SKM-1 (cell line): ENCODE data around the gene PLA2G4E.

Experiments
- DNase-seq: peaks from one replicate; lab custom pipeline; 2025; ENCODE audit not compliant: unreplicated experiment; lab: John Stamatoyannopoulos, UW

The PLA2G4E gene

GRCh38 chr15:42021593-42021992, 751 bp upstream of the PLA2G4E start:
- no peak for DNase-seq

- no peak for DNase-seq
Observed at GRCh38 chr15:42018306-42019224, 2.3 kb downstream of the PLA2G4E start.

DNA sequence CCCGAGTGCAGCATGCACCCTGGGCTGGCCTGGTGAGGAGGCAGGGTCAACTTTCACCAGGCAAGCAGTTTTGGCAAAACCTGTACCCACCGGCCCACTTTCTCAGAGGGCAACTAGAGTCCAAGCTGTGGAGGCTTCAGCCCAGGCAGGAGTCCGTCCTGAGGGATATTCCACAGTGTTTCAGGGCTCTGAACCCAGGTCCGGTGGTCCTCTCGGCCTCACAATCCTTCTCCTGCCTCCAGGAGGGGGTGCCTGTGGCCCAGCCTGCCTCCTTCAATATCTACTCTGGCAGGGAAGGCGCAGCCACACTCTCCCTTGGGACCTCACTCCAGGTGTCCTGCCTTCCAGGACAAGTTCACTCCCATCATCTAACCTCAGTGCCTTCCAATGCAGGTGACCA, 3.9 kb downstream of the PLA2G4E start:
- no peak for DNase-seq

- DNase-seq, result no peak
Observed at GRCh38 chr15:42014406-42014805, 6.4 kb downstream of the PLA2G4E start.

- no peak for DNase-seq
Observed at GRCh38 chr15:42012928-42013482, 7.8 kb downstream of the PLA2G4E start.

- DNase-seq, result no peak
Observed at GRCh38 chr15:42012241-42012640, 8.6 kb downstream of the PLA2G4E start.

DNA sequence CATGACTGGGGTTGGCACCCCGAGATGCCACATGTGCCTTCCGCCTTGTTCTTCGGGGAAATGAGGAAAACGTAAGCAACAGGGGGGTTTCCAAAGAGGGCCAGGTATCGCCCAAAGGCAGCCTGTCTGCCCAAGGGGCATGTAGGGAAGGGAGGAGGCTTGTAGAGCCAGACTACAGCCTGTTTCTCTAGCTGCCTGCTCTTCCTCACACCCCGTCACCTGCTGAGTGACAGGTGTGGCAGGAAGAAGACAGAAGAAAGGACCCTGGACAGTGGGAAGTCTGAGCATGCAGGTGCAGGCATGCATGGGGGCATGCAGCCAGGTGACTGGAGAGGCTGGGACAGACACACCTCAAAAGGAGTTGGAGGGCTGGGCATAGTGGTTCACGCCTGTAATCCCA, 9.8 kb downstream of the PLA2G4E start:
- DNase-seq, result no peak

GRCh38 chr15:42010434-42010833, 10.4 kb downstream of the PLA2G4E start:
- no peak for DNase-seq

GRCh38 chr15:42009474-42009873, 11.4 kb downstream of the PLA2G4E start:
- DNase-seq, result no peak

DNA sequence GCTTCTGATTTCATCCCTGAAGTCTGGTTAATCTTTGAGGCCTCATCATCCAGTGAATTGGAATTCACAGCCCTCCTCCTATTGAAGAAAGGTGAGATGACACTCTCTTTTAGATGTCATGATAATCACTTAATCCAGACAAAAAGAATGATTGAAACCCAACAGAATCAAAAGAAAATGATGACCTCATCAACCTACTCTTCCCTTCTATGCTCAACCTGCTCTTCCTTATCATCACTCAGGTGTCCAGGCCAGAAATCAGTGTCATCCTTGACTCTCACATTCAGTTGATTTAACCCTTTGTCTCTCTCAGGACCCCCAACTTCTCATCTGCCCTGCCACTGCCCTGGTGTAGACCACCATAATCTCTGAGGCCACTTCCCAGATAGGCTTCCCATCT, 11.8 kb downstream of the PLA2G4E start:
- DNase-seq, result no peak

GRCh38 chr15:42007386-42007785, 13.5 kb downstream of the PLA2G4E start:
- DNase-seq, result no peak

DNA sequence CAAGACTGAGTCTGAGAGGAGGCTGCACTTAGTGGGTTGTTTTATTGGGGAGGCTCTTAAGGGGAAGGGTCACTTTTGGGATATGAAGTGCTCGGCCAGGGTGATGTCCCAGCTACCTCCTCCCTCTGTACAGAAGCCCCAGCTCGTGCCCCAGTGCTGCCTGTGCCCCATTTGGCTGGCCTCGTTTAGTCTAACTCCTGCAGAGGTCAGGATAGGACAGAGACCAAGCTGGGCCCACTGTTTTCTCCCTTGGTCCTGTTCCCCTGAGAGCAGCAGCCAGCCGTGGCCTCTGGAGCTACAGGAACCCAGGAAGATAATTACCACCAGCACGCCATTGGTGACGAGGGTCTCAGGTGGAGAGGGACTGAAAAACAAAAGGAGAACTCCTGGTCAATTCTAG, 18.5 kb downstream of the PLA2G4E start:
- DNase-seq, result no peak

GRCh38 chr15:42001236-42001635, 19.6 kb downstream of the PLA2G4E start:
- DNase-seq, result no peak

DNA sequence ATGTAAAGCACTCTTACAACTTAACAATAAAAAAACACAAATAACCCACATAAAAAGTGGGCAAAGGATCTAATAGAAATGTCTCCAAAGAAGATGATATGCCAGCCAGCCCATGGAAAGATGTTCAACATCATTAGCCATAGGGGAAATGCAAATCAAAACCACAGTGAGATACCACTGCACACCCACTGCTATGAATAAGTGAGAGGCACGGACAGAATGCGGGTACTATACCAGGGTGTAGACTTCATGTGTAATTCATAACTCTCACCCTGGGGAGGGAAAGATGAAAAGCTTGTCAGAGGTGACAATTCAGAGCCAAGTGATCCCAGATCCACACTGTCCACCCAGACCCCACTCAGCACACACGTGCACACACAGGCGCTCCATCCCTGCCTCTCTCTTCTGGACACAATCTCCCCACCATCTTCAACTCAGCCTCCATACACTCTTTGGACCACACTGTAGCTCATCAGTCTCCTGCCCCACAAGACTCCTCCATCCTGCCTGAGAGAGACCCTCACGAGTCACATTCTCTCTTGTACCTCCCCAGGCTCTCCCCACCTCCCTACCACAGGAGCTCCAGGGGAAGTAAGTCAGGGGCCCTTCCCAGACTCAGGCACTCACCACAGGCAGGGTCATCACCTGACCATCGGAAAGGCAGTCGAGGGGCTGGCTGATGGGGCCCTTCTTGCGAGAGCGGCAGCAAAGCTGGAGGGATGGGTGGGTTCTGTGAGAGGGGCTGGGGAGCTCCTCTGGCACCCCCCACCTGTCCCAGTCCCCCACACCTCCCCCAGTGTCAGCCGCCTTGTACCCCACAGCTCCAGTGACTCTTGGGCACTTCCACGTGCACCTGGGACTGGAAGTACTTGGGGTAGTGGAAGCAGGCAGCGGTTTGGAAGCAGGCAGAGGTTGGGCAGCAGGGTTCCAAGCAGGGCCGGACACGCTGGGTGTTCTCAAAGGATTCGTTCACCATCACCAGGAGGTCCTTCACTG, 21.3 kb downstream of the PLA2G4E start:
- DNase-seq, result no peak

- DNase-seq, result no peak
Observed at GRCh38 chr15:41997845-41998244, 23.0 kb downstream of the PLA2G4E start.

DNA sequence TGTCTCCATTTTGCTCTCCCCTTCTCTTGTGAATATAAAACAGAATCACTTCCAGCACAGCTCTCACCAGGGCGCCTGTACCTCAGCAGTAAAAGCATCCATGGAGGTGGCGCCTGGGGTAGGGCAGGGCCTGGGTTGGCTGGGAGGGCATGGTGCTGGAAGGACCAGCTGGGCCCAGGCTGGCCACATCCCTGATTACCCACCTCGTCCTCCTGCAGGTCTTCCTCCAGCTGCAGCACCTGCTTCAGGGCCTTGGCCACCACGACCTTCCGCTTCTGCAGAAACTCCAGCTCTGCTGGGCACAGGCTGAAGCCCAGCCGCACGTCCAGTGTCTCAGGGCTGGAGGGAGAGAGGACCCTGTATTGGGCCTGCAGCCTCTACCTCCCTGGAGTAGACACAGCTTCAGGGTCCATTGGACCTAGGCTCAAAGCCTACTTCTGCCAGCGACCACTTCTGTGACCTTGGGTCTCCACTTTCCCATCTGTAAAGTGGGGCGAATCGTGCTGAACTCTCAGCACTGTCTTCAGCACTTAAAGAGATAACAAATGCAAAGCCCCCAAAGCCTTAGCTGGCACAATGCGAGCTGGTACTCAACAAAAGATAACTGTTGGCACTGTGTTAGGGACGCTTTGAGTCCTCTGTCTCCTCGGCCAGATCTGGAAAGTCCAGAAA, 23.8 kb downstream of the PLA2G4E start:
- DNase-seq, result no peak

GRCh38 chr15:41996376-41996775, 24.5 kb downstream of the PLA2G4E start:
- no peak for DNase-seq

DNA sequence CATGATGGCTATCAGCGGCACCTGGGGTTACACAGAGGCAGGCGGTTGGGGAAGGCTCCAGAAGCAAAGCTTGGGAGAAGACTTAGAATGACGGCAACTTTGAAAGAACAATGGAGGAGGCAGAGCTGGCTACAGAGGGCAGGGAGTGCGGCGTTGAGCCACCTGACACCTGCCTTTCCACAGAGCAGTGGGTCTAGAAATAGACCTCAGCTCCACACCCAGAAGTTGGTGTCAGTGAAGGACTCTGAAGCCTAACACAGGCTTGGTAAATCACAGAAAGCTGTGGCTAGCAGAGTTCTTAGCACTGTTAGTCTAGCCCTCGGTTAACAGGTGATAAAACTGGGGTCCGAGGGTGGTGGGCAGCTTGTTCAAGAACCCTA, 25.4 kb downstream of the PLA2G4E start:
- no peak for DNase-seq

GRCh38 chr15:41994772-41995475, 25.9 kb downstream of the PLA2G4E start:
- DNase-seq, result no peak

DNA sequence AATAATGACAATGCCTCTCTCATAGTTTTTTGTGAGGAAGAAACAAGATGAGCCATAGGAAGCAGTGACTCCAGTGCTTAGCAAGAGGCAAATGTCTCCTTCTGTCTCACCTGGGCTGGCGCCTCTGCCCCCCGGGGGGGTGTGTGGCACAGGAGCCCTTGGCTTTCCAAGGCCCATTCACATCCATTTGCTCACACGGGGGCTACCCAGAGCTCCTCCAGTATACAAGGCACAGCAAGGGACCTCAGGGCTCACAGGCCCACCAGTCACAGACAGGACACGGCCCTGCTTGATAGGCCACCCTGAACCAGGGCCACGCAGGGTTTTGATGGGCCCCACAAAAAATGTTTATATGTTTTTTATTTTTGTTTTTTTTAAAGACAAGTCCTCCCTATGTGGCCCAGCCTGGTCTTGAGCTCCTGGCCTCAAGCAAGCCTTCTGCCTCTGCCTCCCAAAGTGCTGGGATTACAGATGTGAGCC, 26.6 kb downstream of the PLA2G4E start:
- no peak for DNase-seq
